A673 (cell line): ENCODE data around the gene PLEKHA6.

Source experiments
- CTCF ChIP-seq: fragments of 300-800, 200-600 bp; sonication (generic); conservative IDR thresholded peaks from 2 replicates; pipeline ENCODE4 v1.5.1; 2017; ENCODE audit warnings: low read depth, mild to moderate bottlenecking, antibody characterized with exemption, low read length, moderate library complexity, mixed read lengths
- EZH2 ChIP-seq: fragments of 200-600 bp; sonication (generic); IDR thresholded peaks from 2 replicates; pipeline ENCODE4 v1.6.1; 2017; ENCODE audit warnings: borderline replicate concordance, low read depth, mild to moderate bottlenecking, mixed read lengths, antibody characterized with exemption, low read length; ENCODE audit not compliant: poor library complexity, severe bottlenecking

GRCh38 chr1:204316164-204316563 is 43.6 kb downstream of the PLEKHA6 start:
- TF ChIP-seq CTCF: no peak
- no peak for TF ChIP-seq EZH2
